Ishikawa (cell line): ENCODE results near the gene SLC26A2.

Source experiments
- CEBPB ChIP-seq: IDR thresholded peaks from 2 replicates; pipeline ENCODE4 v1.6.1; 2012
- CREB1 ChIP-seq: IDR thresholded peaks from 2 replicates; pipeline ENCODE4 v1.6.1; 2012; ENCODE audit warnings: low read depth
- EGR1 ChIP-seq: IDR thresholded peaks from 2 replicates; pipeline ENCODE4 v1.6.1; 2012
- EP300 ChIP-seq: IDR thresholded peaks from 2 replicates; pipeline ENCODE4 v1.6.1; 2012; ENCODE audit warnings: borderline replicate concordance
- FOXM1 ChIP-seq: IDR thresholded peaks from 2 replicates; pipeline ENCODE4 v1.6.1; 2012; ENCODE audit warnings: low read depth, borderline replicate concordance
- MAX ChIP-seq: IDR thresholded peaks from 2 replicates; pipeline ENCODE4 v1.6.1; 2012
- NFIC ChIP-seq: IDR thresholded peaks from 2 replicates; pipeline ENCODE4 v1.6.1; 2012
- RAD21 ChIP-seq: IDR thresholded peaks from 2 replicates; pipeline ENCODE4 v1.6.1; 2012; ENCODE audit warnings: low read depth
- TAF1 ChIP-seq: IDR thresholded peaks from 2 replicates; pipeline ENCODE4 v1.6.1; 2012; ENCODE audit warnings: low read depth, mild to moderate bottlenecking
- TCF12 ChIP-seq: IDR thresholded peaks from 2 replicates; pipeline ENCODE4 v1.6.1; 2012; ENCODE audit warnings: low read depth
- TEAD4 ChIP-seq: IDR thresholded peaks from 2 replicates; pipeline ENCODE4 v1.6.1; 2012
- USF1 ChIP-seq: IDR thresholded peaks from 2 replicates; pipeline ENCODE4 v1.6.1; 2012
- YY1 ChIP-seq: IDR thresholded peaks from 2 replicates; pipeline ENCODE4 v1.6.1; 2012; ENCODE audit warnings: low read depth
- ZBTB7A ChIP-seq: IDR thresholded peaks from 2 replicates; pipeline ENCODE4 v1.6.1; 2012; ENCODE audit warnings: low read depth
- TF ChIP-seq, protein P1 (sequence below): IDR thresholded peaks from 2 replicates; pipeline ENCODE4 v1.6.1; 2012; ENCODE audit warnings: low read depth, mild to moderate bottlenecking

Gene SLC26A2

GRCh38 chr5:149981206-149981605 is 20.6 kb downstream of the SLC26A2 start:
- no peak for TF ChIP-seq RAD21

DNA sequence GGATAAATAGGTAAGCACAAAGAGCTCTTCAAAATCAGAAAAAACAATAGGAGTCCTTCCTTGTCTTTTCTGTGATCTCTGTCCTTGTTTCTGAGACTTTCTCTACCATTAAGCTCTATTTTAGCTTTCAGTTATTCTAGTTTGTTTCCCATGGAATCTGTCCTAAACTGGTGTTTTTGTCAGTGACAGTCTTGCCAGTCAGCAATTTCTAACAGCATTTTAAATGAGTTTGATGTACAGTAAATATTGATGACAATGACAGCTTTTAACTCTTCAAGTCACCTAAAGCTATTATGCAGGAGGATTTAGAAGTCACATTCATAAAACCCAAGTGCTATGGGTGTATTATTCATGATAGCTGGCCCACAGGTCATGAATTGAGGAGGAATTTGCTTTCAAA is 21.9 kb downstream of the SLC26A2 start:
- TF ChIP-seq YY1, result no peak
- no peak for TF ChIP-seq TAF1
- no peak for TF ChIP-seq CEBPB
- no peak for TF ChIP-seq NFIC
- no peak for TF ChIP-seq EP300
- TF ChIP-seq, protein P1, sequence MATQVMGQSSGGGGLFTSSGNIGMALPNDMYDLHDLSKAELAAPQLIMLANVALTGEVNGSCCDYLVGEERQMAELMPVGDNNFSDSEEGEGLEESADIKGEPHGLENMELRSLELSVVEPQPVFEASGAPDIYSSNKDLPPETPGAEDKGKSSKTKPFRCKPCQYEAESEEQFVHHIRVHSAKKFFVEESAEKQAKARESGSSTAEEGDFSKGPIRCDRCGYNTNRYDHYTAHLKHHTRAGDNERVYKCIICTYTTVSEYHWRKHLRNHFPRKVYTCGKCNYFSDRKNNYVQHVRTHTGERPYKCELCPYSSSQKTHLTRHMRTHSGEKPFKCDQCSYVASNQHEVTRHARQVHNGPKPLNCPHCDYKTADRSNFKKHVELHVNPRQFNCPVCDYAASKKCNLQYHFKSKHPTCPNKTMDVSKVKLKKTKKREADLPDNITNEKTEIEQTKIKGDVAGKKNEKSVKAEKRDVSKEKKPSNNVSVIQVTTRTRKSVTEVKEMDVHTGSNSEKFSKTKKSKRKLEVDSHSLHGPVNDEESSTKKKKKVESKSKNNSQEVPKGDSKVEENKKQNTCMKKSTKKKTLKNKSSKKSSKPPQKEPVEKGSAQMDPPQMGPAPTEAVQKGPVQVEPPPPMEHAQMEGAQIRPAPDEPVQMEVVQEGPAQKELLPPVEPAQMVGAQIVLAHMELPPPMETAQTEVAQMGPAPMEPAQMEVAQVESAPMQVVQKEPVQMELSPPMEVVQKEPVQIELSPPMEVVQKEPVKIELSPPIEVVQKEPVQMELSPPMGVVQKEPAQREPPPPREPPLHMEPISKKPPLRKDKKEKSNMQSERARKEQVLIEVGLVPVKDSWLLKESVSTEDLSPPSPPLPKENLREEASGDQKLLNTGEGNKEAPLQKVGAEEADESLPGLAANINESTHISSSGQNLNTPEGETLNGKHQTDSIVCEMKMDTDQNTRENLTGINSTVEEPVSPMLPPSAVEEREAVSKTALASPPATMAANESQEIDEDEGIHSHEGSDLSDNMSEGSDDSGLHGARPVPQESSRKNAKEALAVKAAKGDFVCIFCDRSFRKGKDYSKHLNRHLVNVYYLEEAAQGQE, result no peak
- no peak for TF ChIP-seq USF1
- no peak for TF ChIP-seq FOXM1
- no peak for TF ChIP-seq CREB1
- no peak for TF ChIP-seq TEAD4
- no peak for TF ChIP-seq EGR1
- no peak for TF ChIP-seq ZBTB7A
- no peak for TF ChIP-seq RAD21
- TF ChIP-seq TCF12, result no peak
- no peak for TF ChIP-seq MAX

DNA sequence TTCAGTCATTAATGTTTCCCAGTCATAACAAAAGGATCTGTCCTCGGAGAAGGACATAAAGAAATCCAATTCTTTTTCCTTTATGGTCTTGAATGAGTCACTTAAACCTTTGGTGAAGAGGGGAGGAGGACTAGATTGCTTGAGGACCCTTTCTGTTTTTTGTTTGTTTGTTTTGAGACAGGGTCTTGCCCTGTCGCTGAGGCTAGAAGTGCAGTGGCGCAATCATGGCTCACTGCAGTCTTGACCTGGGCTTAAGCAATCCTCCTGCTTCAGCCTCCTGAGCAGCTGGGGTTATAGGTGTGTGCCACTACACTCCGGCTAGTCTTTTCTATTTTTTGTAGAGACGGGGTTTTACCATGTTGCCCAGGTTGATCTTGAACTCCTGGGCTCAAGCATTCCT is 27.6 kb downstream of the SLC26A2 start:
- TF ChIP-seq EGR1 (no peak), CEBPB (0 out of 2 replicates have a peak, but pooled peaks have one; percentile 17), RAD21 (no peak)

DNA sequence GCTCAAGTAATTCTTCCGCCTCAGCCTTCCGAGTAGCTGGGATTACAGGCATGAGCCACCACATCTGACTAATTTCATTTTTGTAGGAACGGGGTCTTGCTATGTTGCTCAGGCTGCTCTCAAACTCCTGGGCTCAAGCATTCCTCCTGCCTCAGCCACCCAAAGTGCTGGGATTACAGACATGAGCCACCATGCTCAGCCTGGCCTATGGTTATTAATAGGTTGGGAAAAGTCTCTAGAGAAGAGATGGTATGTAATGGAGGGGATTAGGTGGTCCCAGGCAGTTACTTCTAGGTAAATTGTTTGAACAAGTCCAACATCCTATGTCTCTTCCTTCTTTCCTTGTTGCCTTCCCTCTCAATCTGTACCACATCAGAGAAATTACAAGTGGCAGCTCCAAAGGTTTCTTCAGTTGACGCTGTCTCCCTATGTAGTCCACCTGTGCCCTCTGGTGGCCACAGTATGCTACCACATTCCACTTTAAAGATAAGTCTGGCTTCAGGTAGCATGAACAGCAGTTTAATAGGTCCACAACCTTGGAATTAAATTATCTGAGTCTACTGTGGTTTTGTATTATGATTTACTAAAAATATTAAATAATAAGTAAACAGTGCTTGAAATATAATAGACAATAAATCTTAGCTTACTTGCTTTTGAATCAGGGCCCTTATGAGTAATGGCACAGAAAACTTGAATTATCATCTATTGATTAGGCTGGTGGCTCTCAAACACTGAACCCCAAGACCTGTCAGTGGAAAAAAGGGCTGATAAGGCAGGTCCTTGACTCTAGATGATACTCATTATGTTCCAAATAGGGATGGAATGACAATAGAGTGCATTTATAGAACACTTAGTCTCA is 30.2 kb downstream of the SLC26A2 start:
- TF ChIP-seq TEAD4 (peak; percentile 46; the same call in 1 of the 2 replicates), YY1 (no peak), RAD21 (peak; percentile 98), EGR1 (no peak)

DNA sequence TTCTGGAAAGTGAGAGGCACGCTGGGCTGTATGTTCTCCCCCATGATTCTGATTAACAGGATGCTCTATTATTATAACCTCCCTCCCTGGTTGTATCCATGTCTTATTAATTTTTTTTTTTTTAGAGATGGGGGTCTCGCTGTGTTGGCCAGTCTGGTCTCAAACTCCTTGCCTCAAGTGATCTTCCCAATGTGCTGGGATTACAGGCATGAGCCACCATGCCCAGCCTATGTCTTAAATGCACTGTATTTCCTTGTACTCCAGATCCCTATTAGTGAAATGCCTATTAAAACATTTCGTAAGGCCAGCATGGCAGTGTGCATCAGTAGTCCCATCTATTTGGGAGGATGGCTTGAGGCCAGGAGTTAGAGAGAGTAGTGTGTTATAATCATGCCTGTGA is 32.9 kb downstream of the SLC26A2 start:
- TF ChIP-seq NFIC, result no peak
- TF ChIP-seq YY1, result no peak
- TF ChIP-seq MAX, result no peak
- no peak for TF ChIP-seq EGR1
- no peak for TF ChIP-seq USF1
- TF ChIP-seq ZBTB7A, result no peak
- no peak for TF ChIP-seq TEAD4
- no peak for TF ChIP-seq RAD21
- TF ChIP-seq FOXM1, result no peak
- TF ChIP-seq CREB1, result no peak
- no peak for TF ChIP-seq TAF1
- TF ChIP-seq EP300, result no peak
- TF ChIP-seq CEBPB, result no peak
- TF ChIP-seq TCF12, result no peak

GRCh38 chr5:149995385-149996204 is 35.0 kb downstream of the SLC26A2 start:
- TF ChIP-seq EGR1, result no peak
- TF ChIP-seq TAF1, result no peak
- TF ChIP-seq CEBPB, result no peak
- TF ChIP-seq TEAD4, result no peak
- TF ChIP-seq FOXM1, result no peak
- TF ChIP-seq YY1, result no peak
- TF ChIP-seq TCF12, result no peak
- TF ChIP-seq ZBTB7A, result no peak
- TF ChIP-seq, protein P1, result no peak
- no peak for TF ChIP-seq MAX
- TF ChIP-seq CREB1, result no peak
- TF ChIP-seq RAD21, result no peak
- TF ChIP-seq EP300, result no peak
- TF ChIP-seq USF1, result no peak
- TF ChIP-seq NFIC, result no peak
